ENCODE results near the gene SYP.

The SYP gene

DNA sequence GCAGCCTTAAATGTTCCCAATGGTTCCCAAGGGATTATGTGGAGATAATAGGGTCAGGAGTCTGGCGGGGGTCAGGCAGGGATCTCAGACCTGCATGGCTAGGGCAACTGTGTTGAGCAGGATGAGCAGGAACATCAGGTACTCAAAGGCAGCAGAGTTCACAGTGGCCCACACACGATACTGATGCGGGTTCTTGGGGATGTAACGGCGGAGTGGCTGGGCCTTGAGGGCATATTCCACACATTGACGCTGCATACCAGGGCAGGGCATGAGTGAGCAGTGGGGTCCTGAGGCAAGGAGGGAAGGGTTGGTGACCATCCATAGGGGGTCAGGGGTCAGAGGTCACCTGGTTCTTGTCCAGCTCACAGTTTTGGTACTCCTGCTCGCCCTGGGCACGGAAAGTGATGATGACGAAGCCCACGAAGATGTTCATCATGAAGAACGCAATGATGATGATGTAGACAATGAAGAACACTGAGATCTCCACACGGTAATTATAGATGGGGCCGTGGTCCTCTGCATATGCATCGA is 15.1 kb upstream of the SYP start:
- DNase-seq: no peak

DNA sequence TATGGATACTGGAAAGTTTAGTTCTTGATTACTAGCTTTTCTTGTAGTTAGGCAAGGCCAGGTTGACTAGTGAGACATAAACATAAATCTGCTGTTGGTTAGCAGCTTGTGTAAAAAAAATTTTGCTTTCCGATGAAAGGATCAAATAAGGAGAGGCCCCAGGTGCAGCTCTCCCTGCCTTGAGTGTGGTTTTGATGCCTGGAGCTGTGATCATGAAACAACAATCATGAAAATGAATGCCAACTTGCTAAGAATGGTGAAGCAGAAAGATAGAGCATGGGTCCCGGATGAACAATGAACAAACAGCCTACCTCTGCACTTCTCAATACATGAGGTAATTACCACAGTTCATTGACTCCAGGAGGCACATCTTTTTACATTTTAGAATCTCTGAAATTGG is 14.4 kb upstream of the SYP start:
- DNase-seq: no peak

DNA sequence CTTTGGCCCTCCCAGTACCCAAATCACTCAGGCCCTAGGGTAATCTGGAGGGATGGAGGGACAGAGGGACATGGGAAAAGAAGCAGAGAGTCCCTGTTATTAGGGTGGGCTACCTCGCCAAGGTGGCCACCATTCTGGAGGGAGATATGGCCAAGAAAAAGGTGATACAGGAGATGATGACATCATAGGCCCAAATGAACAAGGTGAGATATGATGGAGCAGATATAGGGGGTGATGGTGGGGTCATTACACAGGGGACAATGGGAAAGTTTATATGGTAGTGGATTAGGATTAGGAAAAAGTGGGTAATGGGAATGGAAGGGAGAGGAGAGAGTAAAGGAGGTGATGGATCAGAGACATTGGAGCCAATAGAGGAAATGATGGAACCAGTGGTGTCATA is 12.9 kb upstream of the SYP start:
- no peak for DNase-seq

DNA sequence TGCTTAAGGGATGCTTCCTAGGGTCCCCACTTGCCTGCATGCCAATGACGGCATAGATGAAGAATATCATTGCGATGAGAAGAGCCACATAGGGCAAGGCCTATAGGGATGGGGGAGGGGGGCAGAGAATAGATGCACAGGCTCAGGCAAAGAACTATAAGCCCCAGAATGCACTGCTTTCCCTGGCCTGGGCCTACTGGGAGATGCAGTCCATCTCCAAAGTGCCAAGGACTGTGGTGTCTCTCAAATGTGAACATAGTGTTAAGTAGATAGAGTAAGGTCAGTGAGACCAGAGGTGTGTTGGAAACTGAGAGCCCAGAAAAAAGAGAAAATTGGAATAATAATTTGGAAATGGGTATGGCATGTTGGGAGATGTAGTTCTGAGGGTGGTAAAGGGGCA is 12.2 kb upstream of the SYP start:
- DNase-seq: no peak

DNA sequence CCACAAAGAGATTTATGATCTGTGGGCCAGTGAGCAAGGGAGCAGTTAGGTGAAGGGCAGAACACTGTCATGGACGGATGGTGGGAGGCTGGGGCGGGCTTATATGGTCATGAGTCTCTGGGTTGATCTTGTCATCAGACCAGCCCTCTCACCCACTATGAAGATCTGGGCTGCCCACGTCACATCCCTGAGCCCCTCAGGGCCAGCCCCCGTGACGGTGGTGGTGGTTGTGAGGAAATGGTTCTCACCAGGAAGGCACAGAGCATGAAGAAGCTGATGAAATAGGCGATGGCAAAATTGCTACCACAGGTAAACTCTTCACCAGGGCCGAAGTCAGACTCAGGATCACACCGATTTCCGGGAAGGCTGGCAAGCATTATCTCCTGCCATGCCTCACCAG is 11.1 kb upstream of the SYP start:
- no peak for DNase-seq

DNA sequence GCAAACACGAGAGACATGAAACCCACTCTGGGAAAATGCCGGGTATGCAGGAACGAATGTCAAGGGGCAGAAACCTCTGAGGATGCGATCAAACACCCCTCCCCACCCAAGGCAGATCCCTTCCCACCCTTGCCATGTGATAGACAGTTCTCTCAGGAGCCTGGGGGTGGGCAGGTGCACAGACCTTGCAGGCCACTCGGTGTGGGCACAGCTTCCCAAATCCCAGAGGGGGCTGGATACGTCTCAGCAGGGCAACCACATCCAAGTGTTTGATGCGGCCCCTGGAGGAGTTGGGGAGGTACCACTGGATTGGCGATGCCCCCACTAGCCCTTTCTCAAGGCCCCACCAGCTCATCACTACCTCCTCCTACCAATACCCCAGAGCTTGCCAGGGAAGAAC is 10.4 kb upstream of the SYP start:
- DNase-seq: no peak

DNA sequence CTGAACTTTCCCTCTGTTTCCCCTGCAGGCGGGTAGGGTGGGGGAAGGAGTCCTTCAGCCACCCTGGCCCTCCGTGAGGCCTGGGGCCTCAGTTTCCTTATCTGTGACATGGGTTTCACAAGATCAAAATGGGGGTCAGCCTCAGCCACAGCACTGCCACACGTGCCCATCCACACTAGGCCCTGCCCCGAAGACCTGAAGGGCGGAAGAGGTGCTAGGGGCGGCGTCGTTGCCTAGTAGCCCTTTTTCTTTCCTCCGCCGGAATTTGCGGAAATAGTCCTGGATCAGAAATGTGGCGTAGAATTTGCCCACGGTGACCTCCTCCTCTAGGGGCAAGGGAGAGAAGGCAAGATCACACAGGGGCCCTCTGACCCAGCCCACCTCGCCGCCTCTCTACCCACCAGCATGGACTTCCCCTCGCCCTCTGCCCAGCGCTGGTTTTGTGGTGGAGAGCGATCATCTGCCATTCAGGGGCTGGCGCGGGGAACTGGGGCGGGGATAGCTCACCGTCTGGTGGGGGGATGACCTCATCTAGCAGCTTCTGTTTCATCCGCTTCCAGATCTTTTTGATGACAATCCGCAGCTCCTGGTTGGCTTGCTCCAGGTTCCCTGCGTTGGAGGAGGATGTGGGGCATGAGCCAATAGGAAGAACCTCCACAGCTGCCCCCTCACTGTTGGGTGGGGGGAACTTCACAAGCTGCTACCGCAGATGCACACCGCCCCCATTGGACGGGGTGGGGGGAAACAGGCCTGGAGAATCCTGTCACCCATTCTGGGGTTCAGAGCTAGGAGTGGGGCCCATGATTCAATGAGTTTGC is 9.7 kb upstream of the SYP start:
- no peak for DNase-seq

DNA sequence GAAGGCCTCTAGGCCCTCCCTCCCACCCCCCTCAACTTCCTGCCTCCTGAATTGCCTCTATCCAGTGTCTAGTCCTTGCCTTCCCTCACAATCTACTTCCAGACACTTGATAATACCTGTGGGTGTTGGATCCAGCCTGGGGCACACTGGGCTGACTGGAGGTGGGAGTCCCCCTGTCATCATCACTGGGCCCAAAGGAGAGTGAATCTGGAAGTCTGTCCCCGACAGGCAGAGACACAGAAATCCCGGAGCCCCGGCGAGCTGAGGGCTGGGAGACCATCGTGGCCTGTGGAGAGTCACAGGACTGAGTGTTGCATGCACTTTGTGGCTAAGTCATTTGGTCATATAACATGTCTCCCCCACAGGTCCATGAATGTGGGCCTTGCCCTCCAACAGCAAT is 8.4 kb upstream of the SYP start:
- no peak for DNase-seq

DNA sequence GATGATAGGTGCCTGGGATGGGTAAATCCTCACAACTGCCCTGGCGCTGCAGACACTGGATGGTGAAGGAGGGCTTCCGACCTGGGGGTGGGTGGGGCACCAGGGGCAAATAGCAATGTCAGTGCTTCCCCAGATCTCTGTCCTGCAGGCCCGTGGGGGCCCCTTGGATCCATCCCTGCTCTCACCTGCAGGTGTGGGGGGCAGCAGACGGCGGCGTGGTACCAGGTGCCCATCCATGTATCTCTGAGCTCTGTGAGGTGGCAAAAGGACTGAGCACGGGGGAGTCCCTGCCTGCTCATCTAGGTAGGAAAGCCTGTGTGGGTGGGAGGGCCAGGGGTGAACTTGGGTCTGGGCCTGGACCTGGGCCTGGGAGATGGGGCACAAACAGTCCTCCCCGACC is 6.5 kb upstream of the SYP start:
- DNase-seq: no peak

DNA sequence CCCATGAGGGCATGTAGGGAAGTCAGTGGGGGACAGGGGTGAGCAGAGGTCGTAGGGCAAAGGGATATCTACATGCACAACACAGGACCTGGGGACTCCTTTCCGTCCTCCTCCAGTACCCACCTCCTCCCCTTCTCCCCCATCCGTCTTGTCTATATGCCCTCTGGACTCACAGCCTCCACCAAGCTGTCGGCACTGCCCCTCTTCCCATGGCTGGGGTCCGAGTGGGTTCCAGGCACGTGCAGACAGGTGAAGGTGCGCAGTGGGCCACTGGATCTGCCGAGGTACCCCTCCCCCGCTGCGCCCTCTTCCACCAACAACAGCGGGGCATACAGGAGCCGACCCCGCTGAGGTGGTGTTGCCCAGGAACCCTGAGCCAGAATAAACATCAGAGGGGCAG is 5.5 kb upstream of the SYP start:
- DNase-seq: no peak

DNA sequence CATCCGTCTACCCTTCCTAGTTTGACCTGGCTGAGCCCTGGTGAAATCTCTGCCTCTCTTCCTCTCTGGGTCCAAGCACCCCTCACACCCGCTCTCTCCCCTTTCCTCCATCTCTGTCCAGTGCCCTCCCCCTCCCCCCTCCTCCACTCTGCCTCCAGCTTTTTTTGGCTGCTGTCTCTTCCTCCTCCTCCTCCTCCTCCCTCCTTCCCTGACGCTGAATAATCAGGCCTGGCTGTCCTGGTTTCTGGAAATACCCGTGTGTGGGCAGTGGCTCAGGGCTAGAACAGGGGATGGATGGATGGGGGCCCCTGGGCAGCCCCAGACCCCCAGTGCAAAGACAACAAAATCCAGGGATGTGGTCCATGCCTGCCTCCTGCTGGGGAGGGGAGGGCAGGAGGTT is 4.7 kb upstream of the SYP start:
- DNase-seq: no peak

DNA sequence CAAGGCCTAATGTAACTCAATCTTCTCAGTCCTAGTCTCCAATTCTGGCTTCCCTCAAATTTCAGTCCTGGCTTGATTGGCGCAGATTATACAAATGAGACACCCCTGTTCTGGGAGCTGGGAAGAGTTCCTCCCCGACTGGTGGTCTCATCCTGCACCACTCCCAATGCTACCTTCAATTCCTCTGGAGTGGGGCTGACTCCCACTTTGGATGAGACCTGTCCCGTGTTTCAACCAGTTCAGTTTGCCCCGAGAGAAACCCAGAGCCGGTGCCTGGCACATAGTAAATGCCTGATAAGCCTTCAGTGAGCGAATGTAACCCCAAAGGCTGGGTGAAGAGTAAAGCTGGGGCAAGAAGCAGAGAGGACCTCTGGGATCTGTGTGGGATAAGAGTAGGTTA is 4.0 kb upstream of the SYP start:
- no peak for DNase-seq

DNA sequence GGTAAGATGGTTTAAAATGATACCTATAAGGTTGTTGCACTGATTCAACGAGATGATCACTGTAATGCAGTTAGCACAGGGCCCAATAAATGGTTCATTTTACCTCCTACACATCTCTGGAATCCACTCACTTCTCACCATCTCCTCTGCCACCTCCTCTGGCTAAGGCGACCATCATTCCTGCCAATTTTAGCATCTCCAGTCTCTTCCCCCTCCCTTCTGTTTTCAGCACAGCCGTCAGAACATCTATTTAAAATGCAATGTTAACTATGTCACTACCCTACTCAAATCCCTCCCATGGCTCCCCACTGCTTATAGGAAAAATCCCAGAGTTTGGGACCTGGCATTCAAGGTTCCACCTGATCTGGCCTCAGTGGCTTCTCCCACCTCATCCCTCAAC is 3.5 kb upstream of the SYP start:
- DNase-seq: no peak

DNA sequence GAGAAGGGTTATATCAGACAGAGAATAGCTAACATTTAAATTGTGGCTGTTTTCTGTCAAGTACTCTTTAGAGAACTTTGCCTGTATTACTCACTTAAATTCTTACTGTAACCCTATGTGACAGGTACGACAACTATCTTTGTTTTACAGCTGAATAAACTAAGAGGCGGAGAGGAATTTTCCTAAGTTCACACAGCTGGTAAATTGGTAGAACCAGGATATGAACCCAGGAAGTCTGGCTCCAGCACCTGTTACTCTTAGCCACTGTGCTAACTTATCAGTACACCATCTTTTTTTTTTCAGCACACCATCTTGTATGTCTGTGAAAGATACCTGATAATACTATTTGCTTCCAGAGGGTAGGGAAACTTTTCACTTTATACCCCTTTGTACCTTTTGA is 2.0 kb upstream of the SYP start:
- DNase-seq: no peak

DNA sequence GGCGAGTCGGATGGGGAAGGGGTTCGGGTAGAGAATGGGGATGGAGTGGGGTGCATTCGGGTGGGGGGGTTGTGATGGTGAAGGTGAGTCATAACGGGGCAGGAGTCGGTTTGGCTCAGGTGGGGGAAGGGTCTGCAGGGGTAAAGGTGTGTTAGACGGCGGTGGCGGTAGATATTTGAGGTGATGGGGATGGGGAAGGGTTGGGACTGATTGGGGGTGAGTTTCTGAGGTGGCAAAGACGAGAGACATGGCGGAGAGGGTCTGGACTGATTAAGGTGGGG is 738 bp downstream of the SYP start:
- DNase-seq: no peak

DNA sequence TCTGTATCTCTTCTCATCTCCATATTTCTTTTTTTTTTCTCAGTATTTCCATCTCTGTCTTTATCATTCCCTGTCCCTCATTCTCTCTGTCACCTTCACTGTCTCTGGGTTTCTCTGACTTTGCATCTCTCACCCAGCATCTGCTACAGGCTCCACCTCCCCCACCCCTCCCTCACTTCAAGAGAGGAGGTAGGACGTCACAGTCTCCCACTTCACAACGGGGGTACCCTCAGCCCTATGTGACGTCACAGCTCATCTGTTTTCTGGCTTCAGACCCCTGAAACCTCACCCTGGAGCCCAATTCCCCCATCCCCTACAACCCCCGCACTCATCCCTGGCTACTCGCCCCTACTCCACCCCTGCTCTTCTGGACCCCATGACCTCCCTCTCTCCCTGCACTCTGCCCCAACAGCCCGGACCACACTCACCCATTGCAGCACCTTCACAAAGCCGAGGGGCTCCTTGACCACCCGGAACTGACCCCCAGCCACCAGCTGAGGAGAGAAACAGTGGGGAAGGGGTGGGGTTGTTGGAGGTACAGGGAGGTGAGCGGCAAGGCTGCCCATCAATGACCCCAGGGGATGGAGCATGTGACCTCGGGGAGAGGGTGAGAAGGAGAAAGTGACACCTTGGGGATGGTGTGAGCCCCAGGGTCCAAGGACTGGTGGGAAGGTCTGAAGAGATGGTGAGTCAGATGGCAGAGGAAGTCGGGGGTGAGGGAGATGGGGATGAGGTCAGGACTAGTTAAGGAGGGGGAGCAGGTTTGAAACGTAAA is 1.3 kb downstream of the SYP start:
- DNase-seq: no peak

DNA sequence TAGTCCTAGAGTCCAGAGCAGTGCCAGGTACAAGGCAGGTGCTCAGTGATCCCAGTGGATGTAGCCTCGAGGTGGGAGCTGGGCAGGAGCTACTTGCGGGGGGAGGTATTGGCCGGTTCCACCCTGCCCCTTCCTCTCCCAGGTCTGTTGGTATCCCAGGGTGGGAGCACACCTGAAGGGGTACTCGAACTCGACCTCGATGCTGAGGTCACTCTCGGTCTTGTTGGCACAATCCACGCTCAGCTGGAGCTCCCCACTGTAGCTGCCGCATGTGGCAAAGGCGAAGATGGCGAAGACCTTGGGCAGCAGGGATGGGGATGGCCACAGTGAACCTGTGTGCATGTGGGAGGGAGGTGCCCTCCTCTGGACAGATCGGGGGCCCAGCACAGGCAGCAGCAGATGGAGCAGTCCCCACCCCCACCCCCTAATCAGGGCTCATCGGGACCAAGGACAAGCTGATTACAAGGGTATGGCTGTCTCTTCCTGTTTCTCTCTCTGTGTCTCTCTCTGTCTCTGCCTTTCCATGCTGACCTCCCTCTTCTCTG is 2.4 kb downstream of the SYP start:
- no peak for DNase-seq

DNA sequence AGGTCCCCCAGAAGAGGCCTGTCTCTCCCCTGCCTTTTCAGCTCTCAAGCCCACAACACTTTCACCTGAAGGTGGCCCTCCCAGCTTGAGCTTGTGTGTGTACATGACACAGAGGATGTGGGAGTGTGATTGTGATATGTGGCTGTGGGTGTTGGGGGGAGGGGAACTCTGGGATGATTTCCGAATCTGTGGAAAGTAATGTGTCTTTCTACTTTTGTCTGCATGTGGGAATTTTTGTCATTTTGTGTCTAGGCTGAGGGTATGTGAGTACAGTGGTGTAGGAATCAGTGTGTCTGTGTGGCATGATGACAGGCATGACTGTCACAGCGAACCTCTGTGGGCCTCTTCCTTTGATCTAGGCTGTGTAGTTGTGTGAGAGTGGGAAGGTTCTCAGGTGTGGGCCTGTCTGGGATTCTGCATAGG is 6.4 kb downstream of the SYP start:
- no peak for DNase-seq

DNA sequence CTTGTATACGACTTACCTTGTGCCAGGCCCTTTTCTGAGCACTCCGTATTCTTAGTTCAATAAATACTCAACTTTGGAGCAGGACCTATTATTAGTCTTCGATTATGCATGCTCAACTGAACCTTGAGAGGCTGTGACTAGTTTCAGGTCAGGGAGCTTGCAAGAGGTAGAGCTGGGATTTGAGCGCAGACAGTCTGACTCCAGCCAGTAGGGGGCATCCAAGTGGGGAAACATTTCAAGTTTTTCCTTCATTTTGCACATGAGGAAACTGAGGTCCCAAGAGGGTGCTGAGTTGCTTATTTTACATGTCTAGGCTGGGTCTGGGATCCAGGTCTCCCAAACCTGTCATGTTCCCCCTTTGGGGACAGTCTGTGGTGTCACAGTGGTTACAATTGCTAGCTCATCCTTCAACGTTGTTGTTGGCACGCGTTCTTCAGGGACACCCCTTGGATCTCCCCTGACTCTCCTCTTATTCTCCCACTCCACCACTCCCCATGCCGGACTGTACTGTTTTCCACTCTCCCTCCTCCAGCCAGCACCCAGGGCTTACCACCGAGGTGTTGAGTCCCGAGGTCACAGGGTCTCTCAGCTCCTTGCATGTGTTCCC is 7.2 kb downstream of the SYP start:
- DNase-seq: no peak

DNA sequence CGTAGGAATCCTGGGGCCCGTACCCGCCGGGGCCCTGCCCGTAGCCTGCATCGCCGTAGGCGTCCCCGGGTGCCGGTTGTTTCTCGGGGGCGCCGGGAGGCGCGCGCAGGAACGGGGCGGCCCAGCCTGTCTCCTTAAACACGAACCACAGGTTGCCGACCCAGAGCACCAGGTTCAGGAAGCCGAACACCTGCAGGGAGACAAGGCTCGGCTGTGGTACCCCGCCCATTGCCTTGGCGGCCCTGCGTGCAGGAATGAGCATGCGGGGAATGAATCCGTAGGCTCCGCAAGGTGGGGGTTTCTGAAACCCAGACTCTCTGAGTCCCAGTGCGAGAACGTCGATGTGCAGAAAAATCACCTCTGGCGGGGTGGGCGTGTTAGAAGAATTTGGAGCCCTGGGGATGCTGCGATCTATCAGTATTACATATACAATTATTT is 8.4 kb downstream of the SYP start:
- DNase-seq: peak; percentile 27

DNA sequence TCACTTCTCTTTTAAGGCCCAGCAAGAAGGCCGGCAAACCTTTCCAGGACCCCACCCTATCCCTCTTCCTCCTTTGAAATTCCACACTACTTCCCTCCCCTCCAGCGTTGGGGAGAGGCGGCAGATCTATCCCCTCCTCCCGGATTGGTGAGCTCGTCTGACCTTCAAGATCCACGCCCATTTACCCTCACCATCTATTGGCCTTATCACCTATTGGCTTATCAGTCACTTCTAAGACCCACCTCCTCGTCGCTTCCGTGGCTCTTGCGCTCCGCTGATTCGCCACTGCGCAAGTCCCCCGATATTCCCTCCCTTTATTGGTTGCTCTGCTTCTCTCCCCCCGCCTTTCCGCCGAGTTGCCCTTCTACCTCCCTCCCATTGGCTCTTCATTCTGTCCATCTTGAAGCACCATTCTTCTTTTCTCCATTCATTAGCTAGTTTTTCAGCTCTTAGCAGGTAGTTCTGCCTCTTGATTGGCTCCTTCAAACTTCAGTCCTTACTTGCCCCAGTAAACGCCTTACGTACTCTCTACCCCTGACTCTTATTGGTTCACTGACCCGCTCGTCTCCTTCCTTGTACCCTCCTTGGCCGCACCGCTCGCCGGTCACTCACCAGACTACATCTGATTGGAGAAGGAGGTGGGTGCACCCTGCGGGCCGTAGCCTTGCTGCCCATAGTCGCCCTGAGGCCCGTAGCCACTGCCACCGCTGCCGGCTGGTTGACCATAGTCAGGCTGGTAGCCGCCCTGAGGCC is 9.0 kb downstream of the SYP start:
- peak; percentile 77 for DNase-seq

DNA sequence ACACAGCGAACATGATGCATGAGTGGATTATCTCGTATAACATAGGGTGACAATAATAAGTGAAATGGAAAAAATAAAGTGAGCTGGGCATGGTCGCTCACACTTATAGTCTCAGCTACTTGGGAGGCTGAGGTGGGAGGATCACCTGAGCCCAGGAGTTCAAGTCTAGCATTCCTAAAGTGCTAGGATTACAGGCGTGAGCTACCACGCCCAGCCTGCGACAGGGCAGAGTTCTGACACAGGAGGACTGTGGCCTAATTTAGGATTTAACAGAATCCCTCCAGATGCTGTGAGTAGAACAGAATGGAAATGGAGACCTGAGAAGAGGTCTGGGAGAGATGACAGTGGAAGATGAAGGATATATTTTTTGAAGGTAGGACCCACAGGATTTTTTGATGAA is 10.4 kb downstream of the SYP start:
- DNase-seq: no peak

DNA sequence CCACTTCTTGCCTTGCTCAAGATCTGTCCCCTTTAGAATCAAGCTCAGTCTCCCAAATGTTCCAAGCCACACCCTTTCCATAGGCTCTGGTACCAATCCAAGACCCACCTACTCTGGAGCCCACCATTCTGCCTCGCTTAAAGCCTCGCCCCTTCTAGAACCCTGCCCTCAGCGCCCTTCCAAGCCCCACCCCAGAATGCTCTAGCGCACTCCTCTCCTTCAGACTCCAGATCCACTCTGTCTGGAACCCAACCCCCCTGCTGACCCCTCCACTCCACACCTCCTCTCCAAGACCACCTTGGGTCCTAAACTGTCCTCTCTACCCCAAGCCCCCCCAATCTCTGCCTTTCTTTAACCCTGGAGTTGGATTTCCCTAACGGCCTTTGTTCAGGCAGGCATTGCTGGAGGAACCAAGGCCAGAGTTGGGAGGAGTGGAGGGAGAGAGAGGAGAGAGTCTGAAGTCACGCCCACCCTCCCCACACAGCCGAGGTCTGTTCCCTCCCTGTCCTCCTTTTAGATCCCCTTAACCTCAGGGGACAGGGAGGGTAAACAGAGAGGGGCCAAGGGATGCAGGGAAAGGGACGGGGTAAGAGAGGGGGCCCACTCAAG is 11.4 kb downstream of the SYP start:
- no peak for DNase-seq

All from activated CD8-positive, alpha-beta memory T cell treated with anti-CD3 and anti-CD28 coated beads, Interleukin-2, amount 50 U/mL, for 4 hours (primary cell).